ENCODE data around the gene PTGER2.

DNA sequence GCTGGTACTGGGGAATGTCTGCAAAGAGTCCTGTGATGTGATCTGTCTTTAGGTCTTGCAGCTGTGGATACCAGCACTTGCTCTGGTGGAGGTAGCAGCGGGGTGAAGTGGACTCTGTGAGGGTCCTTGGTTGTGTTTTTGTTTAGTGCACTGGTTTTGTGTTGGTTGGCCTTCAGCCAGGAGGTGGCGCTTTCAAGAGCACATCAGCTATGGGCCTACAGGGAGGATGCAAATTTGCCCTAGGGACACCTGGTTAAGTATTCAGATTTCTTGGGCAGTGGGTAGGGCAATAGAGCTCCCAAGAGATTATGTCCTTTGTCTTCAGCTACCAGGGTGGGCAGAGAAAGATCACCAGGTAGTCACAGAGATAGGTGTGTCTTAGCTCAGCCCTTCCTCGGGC lies 63.8 kb downstream of the PTGER2 start:
- no peak for TF ChIP-seq EZH2 (IDR thresholded peaks at IDR 0.05; ENCODE audit: borderline replicate concordance, low read depth, low read length, severe bottlenecking)
- TF ChIP-seq, protein P1, sequence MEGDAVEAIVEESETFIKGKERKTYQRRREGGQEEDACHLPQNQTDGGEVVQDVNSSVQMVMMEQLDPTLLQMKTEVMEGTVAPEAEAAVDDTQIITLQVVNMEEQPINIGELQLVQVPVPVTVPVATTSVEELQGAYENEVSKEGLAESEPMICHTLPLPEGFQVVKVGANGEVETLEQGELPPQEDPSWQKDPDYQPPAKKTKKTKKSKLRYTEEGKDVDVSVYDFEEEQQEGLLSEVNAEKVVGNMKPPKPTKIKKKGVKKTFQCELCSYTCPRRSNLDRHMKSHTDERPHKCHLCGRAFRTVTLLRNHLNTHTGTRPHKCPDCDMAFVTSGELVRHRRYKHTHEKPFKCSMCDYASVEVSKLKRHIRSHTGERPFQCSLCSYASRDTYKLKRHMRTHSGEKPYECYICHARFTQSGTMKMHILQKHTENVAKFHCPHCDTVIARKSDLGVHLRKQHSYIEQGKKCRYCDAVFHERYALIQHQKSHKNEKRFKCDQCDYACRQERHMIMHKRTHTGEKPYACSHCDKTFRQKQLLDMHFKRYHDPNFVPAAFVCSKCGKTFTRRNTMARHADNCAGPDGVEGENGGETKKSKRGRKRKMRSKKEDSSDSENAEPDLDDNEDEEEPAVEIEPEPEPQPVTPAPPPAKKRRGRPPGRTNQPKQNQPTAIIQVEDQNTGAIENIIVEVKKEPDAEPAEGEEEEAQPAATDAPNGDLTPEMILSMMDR (IDR thresholded peaks at IDR 0.05; ENCODE audit: borderline replicate concordance, extremely low read depth, low read length, poor library complexity, severe bottlenecking): peak; percentile 28
